HepG2 (cell line): ENCODE data around the gene EIF5. TPM values are rescaled to one million over a fixed set of nuclear protein-coding genes. Genes with fewer than 3 reads are reported as not detected.

ENCODE experiments used
- CHD2 ChIP-seq: IDR thresholded peaks from 2 replicates; pipeline ENCODE4 v1.6.1; 2011; ENCODE audit warnings: low read depth, low read length, improper control_type of control experiment
- CSRNP1 ChIP-seq: sonication (generic); formaldehyde crosslinking; IDR thresholded peaks from 2 replicates; pipeline ENCODE4 v1.8.1; 2023; ENCODE audit warnings: mild to moderate bottlenecking, missing genetic modification reagents
- EP300 ChIP-seq, 3 experiments: sonication (generic) in 1 of 3; formaldehyde crosslinking in 1 of 3; IDR thresholded peaks; 2 replicates each; pipeline versions ENCODE4 v1.5.1 to v1.6.1; 2011 to 2020; ENCODE audit warnings: low read depth in 2 of 3, low read length in 2 of 3, borderline replicate concordance in 1 of 3, improper control_type of control experiment in 1 of 3, mild to moderate bottlenecking in 1 of 3, missing genetic modification reagents in 1 of 3, moderate library complexity in 1 of 3
- MED1 ChIP-seq: sonication (generic); formaldehyde crosslinking; IDR thresholded peaks from 2 replicates; pipeline ENCODE4 v1.4.0; 2020; ENCODE audit warnings: missing genetic modification reagents
- NR1H2 ChIP-seq: sonication (generic); formaldehyde crosslinking; IDR thresholded peaks from 2 replicates; pipeline ENCODE4 v1.8.1; 2022; ENCODE audit warnings: low read depth, missing genetic modification reagents, borderline replicate concordance
- PCBP2 ChIP-seq: fragments of 200-400 bp; formaldehyde crosslinking; optimal IDR thresholded peaks from 2 replicates; pipeline ENCODE3; 2018; ENCODE audit warnings: low read length, low read depth; ENCODE audit not compliant: poor library complexity, severe bottlenecking
- PHF8 ChIP-seq: sonication (generic); formaldehyde crosslinking; IDR thresholded peaks from 2 replicates; pipeline ENCODE4 v1.5.0; 2020; ENCODE audit warnings: missing genetic modification reagents
- RCOR2 ChIP-seq: IDR thresholded peaks from 2 replicates; pipeline ENCODE4 v1.6.1; 2016; ENCODE audit warnings: missing biosample characterization, missing genetic modification reagents
- RXRA ChIP-seq: sonication (generic); formaldehyde crosslinking; IDR thresholded peaks from 2 replicates; pipeline ENCODE4 v1.5.1; 2020; ENCODE audit warnings: missing genetic modification reagents
- SP2 ChIP-seq: sonication (generic); formaldehyde crosslinking; IDR thresholded peaks from 2 replicates; pipeline ENCODE4 v1.5.1; 2020; ENCODE audit warnings: mild to moderate bottlenecking, missing genetic modification reagents
- ZBTB14 ChIP-seq: sonication (generic); formaldehyde crosslinking; IDR thresholded peaks from 2 replicates; pipeline ENCODE4 v1.4.0; 2020; ENCODE audit warnings: missing genetic modification reagents
- ZKSCAN5 ChIP-seq: sonication (generic); formaldehyde crosslinking; IDR thresholded peaks from 2 replicates; pipeline ENCODE4 v1.5.1; 2020; ENCODE audit warnings: mild to moderate bottlenecking, missing genetic modification reagents
- ZNF136 ChIP-seq: sonication (generic); formaldehyde crosslinking; IDR thresholded peaks from 2 replicates; pipeline ENCODE4 v1.8.1; 2022; ENCODE audit warnings: low read depth, mild to moderate bottlenecking, moderate library complexity, missing genetic modification reagents
- ZNF180 ChIP-seq: sonication (generic); formaldehyde crosslinking; IDR thresholded peaks from 2 replicates; pipeline ENCODE4 v1.4.0; 2020; ENCODE audit warnings: low read depth, missing genetic modification reagents, borderline replicate concordance
- ZNF605 ChIP-seq: sonication (generic); formaldehyde crosslinking; IDR thresholded peaks from 2 replicates; pipeline ENCODE4 v1.8.0; 2022; ENCODE audit warnings: mild to moderate bottlenecking, missing genetic modification reagents
- ZNF674 ChIP-seq: sonication (generic); formaldehyde crosslinking; IDR thresholded peaks from 2 replicates; pipeline ENCODE4 v1.5.0; 2020; ENCODE audit warnings: low read depth, mild to moderate bottlenecking, missing genetic modification reagents
- ZNF691 ChIP-seq: sonication (generic); formaldehyde crosslinking; IDR thresholded peaks from 2 replicates; pipeline ENCODE4 v1.4.0; 2020; ENCODE audit warnings: missing genetic modification reagents, low read depth, mild to moderate bottlenecking, borderline replicate concordance
- ZNF777 ChIP-seq: sonication (generic); formaldehyde crosslinking; IDR thresholded peaks from 2 replicates; pipeline ENCODE4 v1.4.0; 2020; ENCODE audit warnings: missing genetic modification reagents
- ZSCAN20 ChIP-seq: sonication (generic); formaldehyde crosslinking; IDR thresholded peaks from 2 replicates; pipeline ENCODE4 v1.4.0; 2020; ENCODE audit warnings: missing genetic modification reagents, mild to moderate bottlenecking, borderline replicate concordance
- polyA plus RNA-seq, 8 experiments: library from polyadenylated mRNA; depleted of rRNA in 3 of 8; stranded (reverse) in 7 of 8; unstranded in 1 of 8; fragments of >200 nt; fragmentation: Illumina TruSeq in 4 of 8; extraction: Trizol in 4 of 8; gene quantifications; 2 replicates each; pipeline versions ENCODE4 v1.2.1 to v1.2.3, GENCODE V29; 2011 to 2016; ENCODE audit warnings: low read depth in 4 of 8, missing spikeins in 1 of 8, mixed read lengths in 1 of 8; ENCODE audit not compliant: insufficient read depth in 1 of 8
- total RNA-seq, 5 experiments: library from RNA; depleted of rRNA; stranded (reverse); fragments of >200 nt; fragmentation: Illumina TruSeq; extraction: Trizol; gene quantifications; 2 replicates each; pipeline ENCODE4 v1.2.3, GENCODE V29; 2016; ENCODE audit warnings: low read depth in 1 of 5
- TF ChIP-seq, protein P1 (sequence below): IDR thresholded peaks from 2 replicates; pipeline ENCODE4 v1.4.0; 2020; ENCODE audit warnings: mild to moderate bottlenecking, missing genetic modification reagents

The EIF5 gene
- total and polyA plus RNA-seq, 2 of the 13 experiments (the other 11 are each of a cell fraction or from before 2014, with no cell fraction given) = 189 to 281 TPM

DNA sequence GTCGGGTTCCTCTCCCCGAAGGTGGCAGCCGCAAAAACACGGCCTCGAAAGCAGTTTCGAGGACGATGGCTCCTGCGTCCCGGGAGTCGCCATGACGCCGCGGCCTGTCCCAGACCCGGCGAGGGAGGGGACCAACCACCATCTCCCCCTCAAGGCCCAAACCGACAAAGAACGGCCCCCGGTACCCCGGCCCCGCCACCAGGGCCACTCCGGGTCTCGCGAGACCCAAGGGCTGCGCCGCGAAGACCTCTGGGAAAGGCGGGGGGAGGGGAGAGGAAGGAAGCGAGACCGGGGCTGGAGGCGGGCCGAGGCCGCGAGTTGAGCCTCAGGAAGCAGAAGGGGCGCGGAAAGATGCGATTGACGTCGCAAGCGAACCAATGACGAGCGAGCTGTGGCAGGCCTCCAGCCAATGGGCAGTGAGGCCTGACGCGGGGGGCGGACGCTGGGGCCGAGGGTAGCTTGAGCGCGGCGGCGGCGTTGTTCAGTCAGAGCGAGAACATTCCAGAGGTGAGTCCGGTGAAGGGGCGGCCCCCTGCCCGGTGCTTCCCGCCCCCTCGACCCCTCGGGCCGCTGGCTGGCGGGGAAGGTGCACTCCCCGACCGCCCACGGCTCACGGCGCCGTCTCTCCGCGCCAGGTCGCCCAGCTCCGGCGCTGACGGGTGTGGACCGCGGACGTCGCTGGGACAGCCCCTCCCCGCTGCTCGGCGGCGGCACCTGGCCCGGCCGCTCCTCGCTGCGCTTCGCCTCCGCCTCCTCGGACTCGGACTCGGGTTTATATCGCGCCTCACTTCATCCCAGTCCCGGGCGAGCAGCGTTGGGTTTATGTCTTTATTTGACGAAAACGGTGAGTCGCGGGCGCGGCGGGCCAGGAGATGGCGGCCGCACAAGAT is at the start of gene EIF5 (continued):
- TF ChIP-seq ZKSCAN5 (CRISPR knock-in tag) = no peak
- TF ChIP-seq ZNF136 (CRISPR knock-in tag) = 0 out of 2 replicates have a peak, but pooled peaks have one; percentile 13
- TF ChIP-seq ZBTB14 (CRISPR knock-in tag) = 0 out of 2 replicates have a peak, but pooled peaks have one; percentile 59
- TF ChIP-seq, protein P1, sequence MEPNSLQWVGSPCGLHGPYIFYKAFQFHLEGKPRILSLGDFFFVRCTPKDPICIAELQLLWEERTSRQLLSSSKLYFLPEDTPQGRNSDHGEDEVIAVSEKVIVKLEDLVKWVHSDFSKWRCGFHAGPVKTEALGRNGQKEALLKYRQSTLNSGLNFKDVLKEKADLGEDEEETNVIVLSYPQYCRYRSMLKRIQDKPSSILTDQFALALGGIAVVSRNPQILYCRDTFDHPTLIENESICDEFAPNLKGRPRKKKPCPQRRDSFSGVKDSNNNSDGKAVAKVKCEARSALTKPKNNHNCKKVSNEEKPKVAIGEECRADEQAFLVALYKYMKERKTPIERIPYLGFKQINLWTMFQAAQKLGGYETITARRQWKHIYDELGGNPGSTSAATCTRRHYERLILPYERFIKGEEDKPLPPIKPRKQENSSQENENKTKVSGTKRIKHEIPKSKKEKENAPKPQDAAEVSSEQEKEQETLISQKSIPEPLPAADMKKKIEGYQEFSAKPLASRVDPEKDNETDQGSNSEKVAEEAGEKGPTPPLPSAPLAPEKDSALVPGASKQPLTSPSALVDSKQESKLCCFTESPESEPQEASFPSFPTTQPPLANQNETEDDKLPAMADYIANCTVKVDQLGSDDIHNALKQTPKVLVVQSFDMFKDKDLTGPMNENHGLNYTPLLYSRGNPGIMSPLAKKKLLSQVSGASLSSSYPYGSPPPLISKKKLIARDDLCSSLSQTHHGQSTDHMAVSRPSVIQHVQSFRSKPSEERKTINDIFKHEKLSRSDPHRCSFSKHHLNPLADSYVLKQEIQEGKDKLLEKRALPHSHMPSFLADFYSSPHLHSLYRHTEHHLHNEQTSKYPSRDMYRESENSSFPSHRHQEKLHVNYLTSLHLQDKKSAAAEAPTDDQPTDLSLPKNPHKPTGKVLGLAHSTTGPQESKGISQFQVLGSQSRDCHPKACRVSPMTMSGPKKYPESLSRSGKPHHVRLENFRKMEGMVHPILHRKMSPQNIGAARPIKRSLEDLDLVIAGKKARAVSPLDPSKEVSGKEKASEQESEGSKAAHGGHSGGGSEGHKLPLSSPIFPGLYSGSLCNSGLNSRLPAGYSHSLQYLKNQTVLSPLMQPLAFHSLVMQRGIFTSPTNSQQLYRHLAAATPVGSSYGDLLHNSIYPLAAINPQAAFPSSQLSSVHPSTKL (CRISPR knock-in tag) = no peak; the same call in 1 of the 2 replicates
- TF ChIP-seq CHD2 = peak; percentile 99
- TF ChIP-seq ZNF180 = no peak
- no peak; the same call in 1 of the 2 replicates for TF ChIP-seq ZNF691 (CRISPR knock-in tag)
- TF ChIP-seq RCOR2 (CRISPR knock-in tag) = no peak
- peak in 1 of 2 experiments; percentile 47; a peak in 1 of 4 replicates for TF ChIP-seq EP300 (IDR thresholded peaks at IDR 0.05; ENCODE audit: low read depth in 2 of 2, low read length in 2 of 2)
- no peak for TF ChIP-seq EP300 (CRISPR knock-in tag; IDR thresholded peaks at IDR 0.05; ENCODE audit: borderline replicate concordance)
- peak; percentile 73 for TF ChIP-seq ZSCAN20
- no peak for TF ChIP-seq PCBP2
- TF ChIP-seq ZNF674 (CRISPR knock-in tag) = no peak
- peak; percentile 75 for TF ChIP-seq RXRA (CRISPR knock-in tag)
- 0 out of 2 replicates have a peak, but pooled peaks have one; percentile 53 for TF ChIP-seq NR1H2 (CRISPR knock-in tag)
- peak; percentile 66 for TF ChIP-seq ZNF777 (CRISPR knock-in tag)
- peak; percentile 64 for TF ChIP-seq MED1 (CRISPR knock-in tag)
- TF ChIP-seq PHF8 = peak; percentile 95
- no peak; the same call in 1 of the 2 replicates for TF ChIP-seq ZNF605 (CRISPR knock-in tag)
- peak; percentile 99 for TF ChIP-seq SP2 (CRISPR knock-in tag)
- peak; percentile 27; the same call in 1 of the 2 replicates for TF ChIP-seq CSRNP1
